DND-41 (cell line): ENCODE data around the gene FSIP1.

ENCODE experiments used
- ATAC-seq: fragments of 200-7000 bp; cut with Tn5 transposase; 3 replicates; pipeline ENCODE4 v1.9.1; 2021; ENCODE audit warnings: low read depth; ENCODE audit not compliant: insufficient read depth
- DNase-seq: peaks from one replicate; pipeline ENCODE4 v3.0.0-alpha.2; 2020
- H2AFZ ChIP-seq: 2 replicates; pipeline ENCODE4 v1.6.0; 2012; ENCODE audit warnings: low read depth, low read length
- H3K27ac ChIP-seq: 2 replicates; pipeline ENCODE4 v1.5.1; 2012; ENCODE audit warnings: low read length, inconsistent platforms
- H3K27me3 ChIP-seq: fragments of 200-600 bp; sonication (generic); 2 replicates; pipeline ENCODE4 v1.6.0; 2012; ENCODE audit warnings: low read length, mild to moderate bottlenecking, inconsistent platforms; ENCODE audit not compliant: insufficient read depth, poor library complexity
- H3K36me3 ChIP-seq: 2 replicates; pipeline ENCODE4 v1.5.1; 2012; ENCODE audit warnings: low read length, inconsistent platforms; ENCODE audit not compliant: insufficient read depth
- H3K4me1 ChIP-seq: 2 replicates; pipeline ENCODE4 v1.5.1; 2012; ENCODE audit warnings: mild to moderate bottlenecking, low read length; ENCODE audit not compliant: insufficient read depth
- H3K4me2 ChIP-seq: 2 replicates; pipeline ENCODE4 v1.6.0; 2012; ENCODE audit warnings: mild to moderate bottlenecking, moderate library complexity, low read length, inconsistent platforms; ENCODE audit not compliant: insufficient read depth
- H3K4me3 ChIP-seq, 2 experiments: fragments of 200-600 bp in 1 of 2; shearing (Covaris generic) in 1 of 2; 2 replicates each; pipeline ENCODE4 v1.5.1; 2012 to 2016; ENCODE audit warnings: inconsistent platforms in 2 of 2, low read length in 2 of 2, mild to moderate bottlenecking in 2 of 2, low read depth in 1 of 2, moderate library complexity in 1 of 2
- H3K79me2 ChIP-seq: 2 replicates; pipeline ENCODE4 v1.6.0; 2012; ENCODE audit warnings: low read length, inconsistent platforms; ENCODE audit not compliant: insufficient read depth
- H3K9ac ChIP-seq: 2 replicates; pipeline ENCODE4 v1.6.0; 2012; ENCODE audit warnings: low read depth, mild to moderate bottlenecking, inconsistent platforms, low read length, moderate library complexity
- H3K9me3 ChIP-seq: 2 replicates; pipeline ENCODE4 v1.5.1; 2012; ENCODE audit warnings: low read length, moderate library complexity, mild to moderate bottlenecking, inconsistent platforms; ENCODE audit not compliant: insufficient read depth, severe bottlenecking
- H4K20me1 ChIP-seq: 2 replicates; pipeline ENCODE4 v1.6.0; 2012; ENCODE audit warnings: low read length; ENCODE audit not compliant: insufficient read depth
- EZH2 ChIP-seq: IDR thresholded peaks from 3 replicates; pipeline ENCODE4 v1.6.1; 2012; ENCODE audit warnings: borderline replicate concordance, low read depth, mild to moderate bottlenecking, moderate library complexity, low read length, inconsistent platforms; ENCODE audit not compliant: severe bottlenecking
- TF ChIP-seq, protein P1 (sequence below): IDR thresholded peaks from 2 replicates; pipeline ENCODE4 v1.5.1; 2012; ENCODE audit warnings: borderline replicate concordance, low read length, moderate library complexity, mild to moderate bottlenecking; ENCODE audit not compliant: poor library complexity, severe bottlenecking; ENCODE audit errors: extremely low read depth

The FSIP1 gene

GRCh38 chr15:39761006-39761405 lies 21.6 kb downstream of the FSIP1 start:
- Histone ChIP-seq H2AFZ (no peak overlapping the region), H3K36me3 (no peaks in the 10 kb centered on the region), H3K79me2 (no peaks in the 10 kb centered on the region), H3K9me3 (no peaks in the 10 kb centered on the region), H3K4me2 (no peak overlapping the region), H3K9ac (no peak overlapping the region), H4K20me1 (no peaks in the 10 kb centered on the region), H3K4me3 (no peak overlapping the region), H3K4me1 (no peaks in the 10 kb centered on the region), H3K27me3 (no peaks in the 10 kb centered on the region), H3K27ac (no peak overlapping the region)
- DNase-seq (no peak), ATAC-seq (no peak)
- TF ChIP-seq EZH2, result no peak
- TF ChIP-seq, protein P1, sequence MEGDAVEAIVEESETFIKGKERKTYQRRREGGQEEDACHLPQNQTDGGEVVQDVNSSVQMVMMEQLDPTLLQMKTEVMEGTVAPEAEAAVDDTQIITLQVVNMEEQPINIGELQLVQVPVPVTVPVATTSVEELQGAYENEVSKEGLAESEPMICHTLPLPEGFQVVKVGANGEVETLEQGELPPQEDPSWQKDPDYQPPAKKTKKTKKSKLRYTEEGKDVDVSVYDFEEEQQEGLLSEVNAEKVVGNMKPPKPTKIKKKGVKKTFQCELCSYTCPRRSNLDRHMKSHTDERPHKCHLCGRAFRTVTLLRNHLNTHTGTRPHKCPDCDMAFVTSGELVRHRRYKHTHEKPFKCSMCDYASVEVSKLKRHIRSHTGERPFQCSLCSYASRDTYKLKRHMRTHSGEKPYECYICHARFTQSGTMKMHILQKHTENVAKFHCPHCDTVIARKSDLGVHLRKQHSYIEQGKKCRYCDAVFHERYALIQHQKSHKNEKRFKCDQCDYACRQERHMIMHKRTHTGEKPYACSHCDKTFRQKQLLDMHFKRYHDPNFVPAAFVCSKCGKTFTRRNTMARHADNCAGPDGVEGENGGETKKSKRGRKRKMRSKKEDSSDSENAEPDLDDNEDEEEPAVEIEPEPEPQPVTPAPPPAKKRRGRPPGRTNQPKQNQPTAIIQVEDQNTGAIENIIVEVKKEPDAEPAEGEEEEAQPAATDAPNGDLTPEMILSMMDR, result no peak

DNA sequence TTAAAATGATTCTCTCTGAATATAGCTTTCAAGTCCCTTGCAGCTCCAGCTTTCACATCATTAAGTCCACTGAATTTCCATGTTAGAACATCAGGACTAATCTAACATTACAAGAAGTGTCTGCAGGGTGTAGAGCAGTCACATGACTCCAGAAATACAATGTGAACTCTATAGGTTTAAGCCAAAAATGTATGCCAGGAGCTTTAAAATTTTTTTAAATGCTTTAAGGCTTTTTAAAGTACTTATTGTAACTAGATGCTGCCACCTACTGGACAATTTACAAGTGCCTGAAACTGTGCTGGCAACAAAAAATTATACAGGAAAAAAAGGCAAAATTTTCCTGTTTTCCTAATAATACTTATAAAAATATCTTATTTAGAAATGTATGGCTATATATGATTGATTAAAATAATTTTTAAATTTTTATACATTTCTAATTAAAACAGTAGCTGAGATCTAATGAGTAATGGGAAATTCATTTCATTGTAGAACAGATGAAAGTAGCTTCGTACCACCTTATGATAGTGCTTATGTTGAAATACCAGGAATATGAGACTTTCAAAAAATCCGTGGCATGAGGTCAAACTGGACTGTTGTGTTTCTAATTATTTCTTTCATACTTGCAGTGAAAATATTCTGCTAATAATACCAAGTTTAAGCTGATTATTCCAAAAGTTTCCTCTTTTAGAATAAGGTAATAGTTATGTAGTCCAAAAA lies 25.7 kb downstream of the FSIP1 start:
- Histone ChIP-seq H3K9me3 (no peaks in the 10 kb centered on the region), H3K4me2 (no peak overlapping the region), H3K27ac (no peak overlapping the region), H3K79me2 (no peaks in the 10 kb centered on the region), H3K9ac (no peak overlapping the region), H3K4me3 (no peak overlapping the region), H2AFZ (no peak overlapping the region), H3K27me3 (peaks cover 7% of the 10 kb centered on the region), H3K4me1 (no peaks in the 10 kb centered on the region), H3K36me3 (no peaks in the 10 kb centered on the region), H4K20me1 (no peaks in the 10 kb centered on the region)
- TF ChIP-seq, protein P1, result peak; percentile 69
- no peak for TF ChIP-seq EZH2
- ATAC-seq (no peak), DNase-seq (no peak)

DNA sequence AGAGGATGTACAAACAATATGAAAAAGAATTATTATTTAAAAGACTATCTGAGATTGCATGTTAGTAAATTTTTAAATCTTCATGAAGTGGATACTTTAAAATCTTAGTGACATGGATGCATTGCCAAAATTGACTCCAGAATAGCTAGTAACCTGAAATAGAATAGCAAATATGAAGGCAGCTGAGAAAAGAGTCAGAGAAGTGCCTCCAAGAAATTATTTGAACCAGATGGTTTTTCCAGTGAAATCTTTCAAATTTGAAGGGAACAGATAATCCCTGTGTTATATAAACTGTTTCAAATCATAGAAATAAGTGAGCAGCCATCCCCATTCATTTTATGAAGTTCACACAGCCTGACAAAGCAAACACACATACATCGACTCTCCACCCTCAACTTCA lies 29.6 kb downstream of the FSIP1 start:
- Histone ChIP-seq H3K4me2 (no peak overlapping the region), H3K79me2 (no peaks in the 10 kb centered on the region), H3K36me3 (no peaks in the 10 kb centered on the region), H3K4me1 (no peaks in the 10 kb centered on the region), H3K9ac (no peak overlapping the region), H3K27ac (no peak overlapping the region), H4K20me1 (no peaks in the 10 kb centered on the region), H3K4me3 (no peak overlapping the region), H3K27me3 (peaks cover 12% of the 10 kb centered on the region), H3K9me3 (no peaks in the 10 kb centered on the region), H2AFZ (no peak overlapping the region)
- no peak for DNase-seq
- TF ChIP-seq EZH2, result no peak
- ATAC-seq, result no peak

DNA sequence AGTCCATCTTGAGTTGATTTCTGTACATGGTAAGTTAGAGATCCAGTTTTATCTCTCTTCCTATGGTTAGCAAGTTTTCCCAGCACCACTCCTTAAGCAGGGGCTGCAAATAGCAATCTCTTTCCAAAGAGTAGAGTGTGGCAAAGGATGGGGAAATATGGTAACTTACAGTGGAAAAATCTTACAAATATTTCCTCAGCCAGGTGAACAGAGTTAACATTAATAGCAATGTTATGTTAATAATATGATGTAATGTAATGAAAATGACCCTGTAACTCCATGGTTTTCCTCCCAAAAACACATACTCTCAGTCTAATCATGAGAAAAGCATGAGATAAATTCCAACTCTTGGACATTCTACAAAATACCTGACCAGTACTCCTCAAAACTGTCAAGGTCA lies 30.4 kb downstream of the FSIP1 start:
- Histone ChIP-seq H3K27me3 (peaks cover 17% of the 10 kb centered on the region), H3K4me2 (no peak overlapping the region), H3K79me2 (no peaks in the 10 kb centered on the region), H3K27ac (no peak overlapping the region), H3K4me1 (no peaks in the 10 kb centered on the region), H3K4me3 (no peak overlapping the region), H4K20me1 (no peaks in the 10 kb centered on the region), H3K36me3 (no peaks in the 10 kb centered on the region), H3K9ac (no peak overlapping the region), H3K9me3 (no peaks in the 10 kb centered on the region), H2AFZ (no peak overlapping the region)
- TF ChIP-seq, protein P1, result no peak
- TF ChIP-seq EZH2, result no peak
- ATAC-seq (no peak), DNase-seq (no peak)
